Dermis blood vessel endothelial cell (primary cell): Measurements from ENCODE around the gene SVOPL. TPM values are rescaled to one million over a fixed set of nuclear protein-coding genes. Genes with fewer than 3 reads are reported as not detected.

Experiments
- DNase-seq: peaks from one replicate; pipeline ENCODE4 v3.0.0; 2010
- total RNA-seq: library from RNA; depleted of rRNA; stranded (reverse); fragments of >200 nt; gene quantifications from 2 replicates; pipeline ENCODE4 v1.2.3, GENCODE V29; 2014

SVOPL gene
- total RNA-seq, 1 donor from 2014 or later, result not detected

DNA sequence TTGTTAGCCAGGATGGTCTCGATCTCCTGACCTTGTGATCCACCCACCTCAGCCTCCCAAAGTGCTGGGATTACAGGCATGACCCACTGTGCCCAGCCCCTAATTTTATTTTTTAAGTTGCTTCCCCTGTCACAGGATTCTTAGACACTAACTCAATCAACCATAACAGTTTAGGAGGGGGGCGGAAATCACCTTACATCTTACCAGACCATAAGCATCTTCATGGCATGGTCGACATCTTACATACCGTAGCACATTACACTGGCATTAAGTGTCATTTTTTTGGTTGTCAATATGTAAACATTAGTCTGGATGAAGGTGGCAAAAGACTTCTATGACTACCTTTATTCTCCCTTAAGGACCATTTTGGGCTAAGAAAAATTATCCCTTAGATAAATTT, 145.5 kb downstream of the SVOPL start:
- no peak for DNase-seq

DNA sequence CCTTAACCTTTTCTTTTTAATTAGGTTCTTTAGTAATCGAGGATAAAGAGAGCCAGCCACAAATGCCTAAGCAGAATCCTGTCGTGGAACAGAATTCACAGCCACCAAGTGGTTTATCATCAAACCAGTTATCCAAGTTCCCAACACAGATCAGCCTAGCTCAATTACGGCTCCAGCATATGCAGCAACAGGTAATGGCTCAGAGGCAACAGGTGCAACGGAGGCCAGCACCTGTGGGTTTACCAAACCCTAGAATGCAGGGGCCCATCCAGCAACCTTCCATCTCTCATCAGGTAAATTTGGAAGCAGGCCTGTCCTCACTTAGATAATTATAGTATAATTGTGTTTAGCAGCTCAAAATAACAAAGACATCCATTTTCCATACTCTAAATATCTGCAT, 146.5 kb downstream of the SVOPL start:
- no peak for DNase-seq

DNA sequence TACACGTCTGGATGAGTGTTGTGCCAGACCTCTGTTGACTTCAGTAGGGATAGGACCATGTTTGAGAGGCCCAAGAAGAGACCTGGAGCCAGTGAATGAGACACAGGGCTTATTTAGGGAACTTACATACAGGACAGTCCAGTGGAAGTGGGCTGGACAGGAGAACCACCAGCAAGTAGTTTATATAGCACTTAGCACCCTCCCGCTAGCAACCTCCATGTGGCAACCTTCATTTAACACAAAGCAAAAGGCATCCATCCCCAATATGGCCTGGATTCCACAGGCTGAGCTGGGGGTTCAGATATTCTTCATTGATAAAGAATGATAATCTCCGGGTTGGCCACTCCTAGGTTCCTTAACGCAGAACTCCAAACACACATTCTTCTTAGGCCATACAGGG, 147.4 kb downstream of the SVOPL start:
- no peak for DNase-seq

- no peak for DNase-seq
Measured at GRCh38 chr7:138551102-138551501, 150.1 kb downstream of the SVOPL start.

GRCh38 chr7:138550337-138550736, 150.8 kb downstream of the SVOPL start:
- DNase-seq, result no peak

- DNase-seq, result peak; percentile 87
Measured at GRCh38 chr7:138549082-138549481, 152.1 kb downstream of the SVOPL start.

DNA sequence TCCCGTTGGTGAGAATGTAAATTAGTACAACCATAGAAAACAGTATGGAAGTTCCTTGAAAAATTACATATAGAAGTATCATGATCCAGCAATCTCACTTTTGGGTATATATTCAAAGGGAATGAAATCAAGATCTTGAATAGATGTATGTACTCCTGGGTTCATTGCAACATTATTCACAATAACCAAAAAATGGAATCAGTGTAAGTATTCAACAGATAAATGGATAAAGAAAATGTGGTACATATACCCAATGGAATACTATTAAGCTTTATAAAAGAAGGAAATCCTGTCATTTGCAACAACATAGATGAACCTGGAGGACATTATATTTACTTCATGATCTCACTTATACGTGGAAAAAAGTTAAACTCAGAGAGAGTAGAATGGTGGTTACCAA, 154.3 kb downstream of the SVOPL start:
- no peak for DNase-seq

- DNase-seq, result peak; percentile 91
Measured at GRCh38 chr7:138546064-138546619, 155.0 kb downstream of the SVOPL start.

- DNase-seq, result no peak
Measured at GRCh38 chr7:138545123-138545522, 156.0 kb downstream of the SVOPL start.

Other genes with a start within 250 kb of the SVOPL start
- 14.5 and 19.5 TPM in 2 replicates for gene TRIM24, start 241.1 kb downstream of the SVOPL start, total RNA-seq
- gene TMEM213, start 96.6 kb upstream of the SVOPL start, total RNA-seq, result not detected in 2 replicates
- gene ATP6V0A4, start 96.8 kb upstream of the SVOPL start, total RNA-seq, result 0.05 TPM in 1 of 2 replicates, not detected in the other